ENCODE results near the gene PARVG.

GRCh38 chr22:44214764-44215163 is 34.0 kb downstream of the PARVG start:
- TF ChIP-seq CTCF (IDR thresholded peaks at IDR 0.05) (no peak), POLR2A (IDR thresholded peaks at IDR 0.05) (no peak)

Data from uterus (tissue), 2 donors.